Measurements from ENCODE around the gene TSPAN18. TPM values are rescaled to one million over a fixed set of nuclear protein-coding genes. Genes with fewer than 3 reads are reported as not detected.
A peak's percentile ranks its signal among the peaks of the same experiment; 100 is the strongest.

Gene TSPAN18
- total RNA-seq, 2 donors from 2014 or later: 2.0 to 7.7 TPM

DNA sequence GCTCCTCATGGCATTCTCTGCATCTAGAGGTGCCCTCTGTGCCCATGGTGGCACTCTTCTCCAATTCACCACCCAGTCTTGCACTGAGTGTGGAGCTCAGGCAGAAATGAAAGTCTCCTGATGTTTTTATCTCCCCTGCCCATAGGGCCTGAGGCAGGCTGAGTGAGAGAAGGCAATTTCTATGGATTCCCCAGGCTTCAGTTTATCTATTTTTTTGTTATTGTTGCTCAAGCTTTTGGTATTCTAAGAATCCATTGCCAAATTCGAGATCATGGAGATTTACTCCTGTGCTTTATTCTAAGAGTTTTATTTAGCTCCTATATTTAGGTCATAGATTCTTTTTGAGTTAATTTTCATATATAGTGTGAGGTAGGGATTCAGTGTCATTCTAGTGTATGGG is 40.7 kb downstream of the TSPAN18 start:
- no peak for DNase-seq (ENCODE audit: low spot score)

DNA sequence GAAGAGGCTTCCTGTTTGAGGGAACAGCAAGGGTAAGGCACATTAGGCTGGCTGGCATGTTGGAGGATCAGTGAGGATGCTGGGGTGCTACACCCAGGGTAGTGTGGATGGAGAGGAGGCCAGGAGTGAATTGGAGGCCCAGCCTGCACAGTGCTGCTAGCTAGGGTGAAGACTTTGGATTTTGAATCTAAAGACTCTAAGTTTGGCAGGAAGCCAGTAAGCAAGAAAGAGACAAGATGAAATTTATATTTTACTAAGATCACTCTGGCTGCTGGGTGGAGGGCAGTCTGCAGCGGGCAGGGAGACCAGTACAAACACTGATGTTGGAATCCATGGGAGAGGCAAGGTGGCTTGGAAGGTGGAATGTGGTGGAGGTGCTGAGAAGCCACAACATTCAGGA is 43.6 kb downstream of the TSPAN18 start:
- H3K27me3 ChIP-seq (replicated peaks; ENCODE audit: insufficient read depth): no peaks in the 10 kb centered on the region
- H3K4me1 ChIP-seq (ENCODE audit: control insufficient read depth in 1 of 2, low read depth in 2 of 2): peaks cover 20 to 39% of the 10 kb centered on the region in 2 donors
- H3K27ac ChIP-seq: no peak overlapping the region
- TF ChIP-seq, protein P1, sequence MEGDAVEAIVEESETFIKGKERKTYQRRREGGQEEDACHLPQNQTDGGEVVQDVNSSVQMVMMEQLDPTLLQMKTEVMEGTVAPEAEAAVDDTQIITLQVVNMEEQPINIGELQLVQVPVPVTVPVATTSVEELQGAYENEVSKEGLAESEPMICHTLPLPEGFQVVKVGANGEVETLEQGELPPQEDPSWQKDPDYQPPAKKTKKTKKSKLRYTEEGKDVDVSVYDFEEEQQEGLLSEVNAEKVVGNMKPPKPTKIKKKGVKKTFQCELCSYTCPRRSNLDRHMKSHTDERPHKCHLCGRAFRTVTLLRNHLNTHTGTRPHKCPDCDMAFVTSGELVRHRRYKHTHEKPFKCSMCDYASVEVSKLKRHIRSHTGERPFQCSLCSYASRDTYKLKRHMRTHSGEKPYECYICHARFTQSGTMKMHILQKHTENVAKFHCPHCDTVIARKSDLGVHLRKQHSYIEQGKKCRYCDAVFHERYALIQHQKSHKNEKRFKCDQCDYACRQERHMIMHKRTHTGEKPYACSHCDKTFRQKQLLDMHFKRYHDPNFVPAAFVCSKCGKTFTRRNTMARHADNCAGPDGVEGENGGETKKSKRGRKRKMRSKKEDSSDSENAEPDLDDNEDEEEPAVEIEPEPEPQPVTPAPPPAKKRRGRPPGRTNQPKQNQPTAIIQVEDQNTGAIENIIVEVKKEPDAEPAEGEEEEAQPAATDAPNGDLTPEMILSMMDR (IDR thresholded peaks at IDR 0.05): no peak
- no peak for ATAC-seq (ENCODE audit: insufficient number of reproducible peaks, low FRiP score, low read depth)
- no peaks in the 10 kb centered on the region for H3K36me3 ChIP-seq
- H3K4me3 ChIP-seq: no peak overlapping the region
- H3K9me3 ChIP-seq: no peaks in the 10 kb centered on the region
- no peak for DNase-seq (ENCODE audit: low spot score)

More for the DNA sequence above, 40.7 kb downstream of the TSPAN18 start:
- TF ChIP-seq, protein P1 (IDR thresholded peaks at IDR 0.05): no peak
- Histone ChIP-seq H3K27me3 (replicated peaks; ENCODE audit: insufficient read depth) (no peaks in the 10 kb centered on the region), H3K27ac (peak overlapping the region; percentile 86), H3K36me3 (no peaks in the 10 kb centered on the region), H3K4me1 (ENCODE audit: control insufficient read depth in 1 of 2, low read depth in 2 of 2) (peaks cover 15 to 50% of the 10 kb centered on the region in 2 donors), H3K4me3 (no peak overlapping the region), H3K9me3 (no peaks in the 10 kb centered on the region)
- no peak for ATAC-seq (ENCODE audit: insufficient number of reproducible peaks, low FRiP score, low read depth)

DNA sequence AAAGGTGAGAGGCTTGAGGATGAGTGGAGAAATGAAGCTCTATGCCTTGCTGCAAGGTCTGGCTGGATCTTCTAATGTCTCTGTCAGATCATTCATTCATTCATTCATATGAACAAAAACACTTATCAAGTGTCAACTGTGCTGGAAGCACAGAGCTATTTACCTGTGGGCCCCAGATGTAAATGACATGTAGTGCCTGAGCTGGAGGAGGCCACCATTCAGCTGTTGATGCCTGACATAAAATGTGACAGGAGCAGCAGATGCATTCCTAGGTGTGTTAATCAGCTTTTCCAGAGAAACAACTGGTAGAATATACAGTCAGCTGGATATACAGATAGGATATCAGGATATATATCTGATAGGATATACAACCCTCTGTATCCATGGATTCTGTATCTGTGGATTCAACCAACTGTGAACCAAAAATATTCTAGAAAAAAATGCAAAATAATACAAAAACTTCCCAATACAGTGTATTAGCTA is 44.5 kb downstream of the TSPAN18 start:
- no peaks in the 10 kb centered on the region for H3K9me3 ChIP-seq
- DNase-seq (ENCODE audit: low spot score) (no peak), ATAC-seq (ENCODE audit: insufficient number of reproducible peaks, low FRiP score, low read depth) (no peak)
- H3K4me3 ChIP-seq: no peak overlapping the region
- H3K27ac ChIP-seq: no peak overlapping the region
- no peaks in the 10 kb centered on the region for H3K27me3 ChIP-seq (replicated peaks; ENCODE audit: insufficient read depth)
- peaks cover 11 to 30% of the 10 kb centered on the region in 2 donors for H3K4me1 ChIP-seq (ENCODE audit: control insufficient read depth in 1 of 2, low read depth in 2 of 2)
- H3K36me3 ChIP-seq: no peaks in the 10 kb centered on the region
- TF ChIP-seq, protein P1 (IDR thresholded peaks at IDR 0.05): no peak

DNA sequence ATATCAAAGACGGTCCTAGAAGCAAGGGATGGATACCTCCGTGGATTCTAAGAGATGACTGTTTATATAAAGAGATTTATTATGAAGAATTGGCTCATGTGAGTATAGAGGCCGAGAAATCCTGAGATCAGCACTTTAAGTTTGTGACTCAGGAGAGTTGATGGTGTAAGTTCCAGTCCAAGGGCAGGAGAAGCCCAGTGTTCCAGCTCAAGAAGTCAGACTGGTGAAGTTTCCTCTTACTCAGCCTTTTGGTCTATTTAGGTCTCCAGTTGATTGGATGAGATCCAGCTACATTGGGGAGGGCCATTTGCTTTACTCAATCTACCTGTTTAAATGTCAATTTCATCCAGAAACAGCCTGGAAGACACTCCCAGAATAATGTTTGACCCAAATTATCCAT is 45.1 kb downstream of the TSPAN18 start:
- Histone ChIP-seq H3K27ac (no peak overlapping the region), H3K9me3 (no peaks in the 10 kb centered on the region), H3K4me1 (ENCODE audit: control insufficient read depth in 1 of 2, low read depth in 2 of 2) (peaks cover 6 to 24% of the 10 kb centered on the region in 2 donors), H3K27me3 (replicated peaks; ENCODE audit: insufficient read depth) (no peaks in the 10 kb centered on the region), H3K4me3 (no peak overlapping the region), H3K36me3 (no peaks in the 10 kb centered on the region)
- TF ChIP-seq, protein P1 (IDR thresholded peaks at IDR 0.05): no peak
- DNase-seq (ENCODE audit: low spot score) (no peak), ATAC-seq (ENCODE audit: insufficient number of reproducible peaks, low FRiP score, low read depth) (no peak)

DNA sequence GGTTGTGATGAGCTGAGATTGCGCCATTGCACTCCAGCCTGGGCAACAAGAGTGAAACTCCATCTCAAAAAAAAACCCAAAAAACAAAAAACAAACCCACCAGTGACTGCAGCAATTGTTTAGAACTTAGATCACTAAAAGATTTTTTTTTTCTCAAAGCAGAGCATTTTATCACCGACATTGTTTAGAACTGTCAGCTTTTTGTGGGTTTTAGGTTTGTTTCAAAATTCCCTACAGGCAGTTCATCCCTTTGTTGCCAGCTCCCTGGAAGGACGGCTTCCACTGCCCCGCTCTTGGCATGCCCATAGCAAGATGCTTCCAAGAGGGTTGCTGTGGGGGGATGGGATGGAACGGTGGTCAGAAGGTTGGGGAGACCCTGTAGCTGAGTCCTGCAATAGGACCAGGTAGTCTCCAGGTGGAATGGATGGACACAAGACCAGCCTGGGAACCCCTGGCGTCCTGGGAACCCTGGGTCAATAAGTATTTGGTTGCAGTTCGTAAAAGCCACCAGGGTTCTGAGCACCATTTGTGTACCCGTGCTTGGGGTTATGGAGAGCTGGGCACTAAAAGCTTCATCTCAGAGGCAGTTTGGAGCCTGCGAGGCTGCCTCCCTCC is 46.7 kb downstream of the TSPAN18 start:
- no peak overlapping the region for H3K27ac ChIP-seq

More for the DNA sequence above, 46.7 kb downstream of the TSPAN18 start:
- TF ChIP-seq, protein P1 (IDR thresholded peaks at IDR 0.05): no peak
- ATAC-seq (ENCODE audit: insufficient number of reproducible peaks, low FRiP score, low read depth) (no peak), DNase-seq (ENCODE audit: low spot score) (no peak)
- H3K4me1 ChIP-seq (ENCODE audit: control insufficient read depth in 1 of 2, low read depth in 2 of 2): peaks cover 6 to 16% of the 10 kb centered on the region in 2 donors
- H3K27me3 ChIP-seq (replicated peaks; ENCODE audit: insufficient read depth): no peaks in the 10 kb centered on the region
- no peak overlapping the region for H3K4me3 ChIP-seq
- H3K36me3 ChIP-seq: no peaks in the 10 kb centered on the region
- no peaks in the 10 kb centered on the region for H3K9me3 ChIP-seq
